GM19099 (cell line): ENCODE results near the gene ADRA1B.

ENCODE experiments used
- POLR2A ChIP-seq: IDR thresholded peaks from 3 replicates; pipeline ENCODE4 v1.6.1; 2011; ENCODE audit warnings: low read depth; ENCODE audit not compliant: insufficient read length; ENCODE audit errors: extremely low read depth

The ADRA1B gene

GRCh38 chr5:159962214-159962613 lies 45.9 kb downstream of the ADRA1B start:
- TF ChIP-seq POLR2A: no peak

GRCh38 chr5:159963935-159964334 lies 47.7 kb downstream of the ADRA1B start:
- TF ChIP-seq POLR2A: no peak

GRCh38 chr5:159965031-159965837 lies 49.0 kb downstream of the ADRA1B start:
- TF ChIP-seq POLR2A: no peak

- no peak for TF ChIP-seq POLR2A
Observed at GRCh38 chr5:159969966-159970365, 53.7 kb downstream of the ADRA1B start.

- no peak for TF ChIP-seq POLR2A
Observed at GRCh38 chr5:159971038-159971437, 54.8 kb downstream of the ADRA1B start.

- no peak for TF ChIP-seq POLR2A
Observed at GRCh38 chr5:159971514-159971913, 55.2 kb downstream of the ADRA1B start.

- TF ChIP-seq POLR2A: no peak
Observed at GRCh38 chr5:159971931-159972461, 55.7 kb downstream of the ADRA1B start.

- no peak for TF ChIP-seq POLR2A
Observed at GRCh38 chr5:159972538-159973362, 56.5 kb downstream of the ADRA1B start.

GRCh38 chr5:159975462-159976019 lies 59.3 kb downstream of the ADRA1B start:
- TF ChIP-seq POLR2A: no peak

- TF ChIP-seq POLR2A: no peak
Observed at GRCh38 chr5:159976921-159977320, 60.6 kb downstream of the ADRA1B start.

- TF ChIP-seq POLR2A: no peak
Observed at GRCh38 chr5:159978358-159978757, 62.1 kb downstream of the ADRA1B start.

GRCh38 chr5:159982421-159983173 lies 66.3 kb downstream of the ADRA1B start:
- TF ChIP-seq POLR2A: no peak

- no peak for TF ChIP-seq POLR2A
Observed at GRCh38 chr5:159987031-159987674, 70.9 kb downstream of the ADRA1B start.

GRCh38 chr5:159990506-159990905 lies 74.2 kb downstream of the ADRA1B start:
- no peak for TF ChIP-seq POLR2A
